BE2C (cell line): ENCODE results near the gene PSMC6.

ENCODE experiments used
- DNase-seq: peaks from one replicate; pipeline ENCODE4 v3.0.0-alpha.2; 2020
- H3K27me3 ChIP-seq: fragments of 250-450 bp; sonication (Bioruptor Pico); 2 replicates; pipeline ENCODE4 v1.5.1; 2020; ENCODE audit warnings: mild to moderate bottlenecking
- H3K36me3 ChIP-seq: fragments of 250-450 bp; sonication (Bioruptor Pico); 2 replicates; pipeline ENCODE4 v1.5.1; 2020; ENCODE audit warnings: mild to moderate bottlenecking
- H3K4me1 ChIP-seq: fragments of 250-450 bp; sonication (Bioruptor Pico); 2 replicates; pipeline ENCODE4 v1.5.1; 2020
- H3K4me3 ChIP-seq: 2 replicates; pipeline ENCODE4 v1.5.1; 2011; ENCODE audit warnings: low read depth, low read length
- H3K9me3 ChIP-seq: fragments of 250-450 bp; sonication (Bioruptor Pico); 2 replicates; pipeline ENCODE4 v1.5.1; 2020
- TF ChIP-seq, protein P1 (sequence below): IDR thresholded peaks from 2 replicates; pipeline ENCODE4 v1.5.1; 2012; ENCODE audit warnings: mild to moderate bottlenecking, low read depth, low read length

The PSMC6 gene

DNA sequence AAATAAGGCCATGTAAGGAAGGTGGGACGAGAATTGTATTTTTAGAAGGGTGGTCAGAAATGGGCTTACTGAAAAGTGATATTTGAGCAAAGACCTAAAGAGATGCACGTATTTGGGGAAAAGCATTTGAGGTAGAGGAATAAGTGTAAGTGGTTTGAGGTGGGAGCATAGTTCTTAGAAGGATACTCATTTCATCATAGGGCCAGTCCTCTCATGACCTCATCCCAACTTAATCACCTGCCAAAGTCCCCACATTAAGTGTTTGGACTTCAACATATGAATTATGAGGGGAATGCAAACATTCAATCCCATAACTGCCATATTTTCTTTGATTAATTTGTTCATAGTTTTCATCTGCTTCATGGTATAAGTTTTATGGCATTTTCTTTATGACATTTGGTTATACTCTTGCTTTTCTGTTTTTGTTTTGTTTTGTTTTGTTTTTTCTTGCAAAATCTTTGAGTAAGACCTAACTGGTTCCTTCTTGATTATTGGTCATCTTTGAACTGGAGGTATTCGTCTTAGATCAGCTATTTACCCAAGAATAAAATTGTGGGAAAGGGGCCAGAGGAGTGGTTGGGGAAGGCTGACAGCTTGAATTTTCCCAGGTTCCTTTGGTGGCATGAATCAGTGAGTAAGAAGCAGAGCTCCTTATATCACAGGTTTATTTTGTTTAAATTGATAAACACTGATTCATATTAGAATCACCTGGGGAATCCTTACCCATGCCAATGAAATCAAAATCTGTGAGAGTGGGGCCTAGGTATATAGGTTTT lies 60.2 kb downstream of the PSMC6 start:
- Histone ChIP-seq H3K9me3 (no peaks in the 10 kb centered on the region), H3K27me3 (no peaks in the 10 kb centered on the region), H3K4me1 (no peaks in the 10 kb centered on the region; the same call in 1 of the 2 replicates), H3K4me3 (no peak overlapping the region), H3K36me3 (no peaks in the 10 kb centered on the region)
- no peak for DNase-seq
- TF ChIP-seq, protein P1, sequence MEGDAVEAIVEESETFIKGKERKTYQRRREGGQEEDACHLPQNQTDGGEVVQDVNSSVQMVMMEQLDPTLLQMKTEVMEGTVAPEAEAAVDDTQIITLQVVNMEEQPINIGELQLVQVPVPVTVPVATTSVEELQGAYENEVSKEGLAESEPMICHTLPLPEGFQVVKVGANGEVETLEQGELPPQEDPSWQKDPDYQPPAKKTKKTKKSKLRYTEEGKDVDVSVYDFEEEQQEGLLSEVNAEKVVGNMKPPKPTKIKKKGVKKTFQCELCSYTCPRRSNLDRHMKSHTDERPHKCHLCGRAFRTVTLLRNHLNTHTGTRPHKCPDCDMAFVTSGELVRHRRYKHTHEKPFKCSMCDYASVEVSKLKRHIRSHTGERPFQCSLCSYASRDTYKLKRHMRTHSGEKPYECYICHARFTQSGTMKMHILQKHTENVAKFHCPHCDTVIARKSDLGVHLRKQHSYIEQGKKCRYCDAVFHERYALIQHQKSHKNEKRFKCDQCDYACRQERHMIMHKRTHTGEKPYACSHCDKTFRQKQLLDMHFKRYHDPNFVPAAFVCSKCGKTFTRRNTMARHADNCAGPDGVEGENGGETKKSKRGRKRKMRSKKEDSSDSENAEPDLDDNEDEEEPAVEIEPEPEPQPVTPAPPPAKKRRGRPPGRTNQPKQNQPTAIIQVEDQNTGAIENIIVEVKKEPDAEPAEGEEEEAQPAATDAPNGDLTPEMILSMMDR = no peak

DNA sequence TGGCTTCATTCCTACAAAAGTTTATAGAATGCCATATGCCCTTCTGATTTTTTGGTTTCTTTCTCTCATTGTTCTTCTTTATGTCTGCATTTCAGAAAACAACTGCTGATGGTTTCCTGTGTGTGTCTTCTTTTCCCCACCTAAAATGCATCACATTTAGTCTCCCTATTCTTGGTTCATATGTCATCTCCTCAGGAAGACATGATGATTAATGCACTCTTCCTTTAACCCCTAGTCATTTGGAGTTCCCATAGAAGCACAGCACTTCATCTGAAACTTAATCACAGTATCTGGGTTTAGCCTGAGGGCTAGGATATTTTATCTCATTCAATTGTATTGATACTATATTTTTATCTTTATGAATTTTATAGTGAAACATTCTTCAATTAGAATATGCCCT lies 62.9 kb downstream of the PSMC6 start:
- TF ChIP-seq, protein P1 = no peak
- H3K4me1 ChIP-seq = no peaks in the 10 kb centered on the region; the same call in 1 of the 2 replicates
- H3K36me3 ChIP-seq = no peaks in the 10 kb centered on the region; the same call in 1 of the 2 replicates
- H3K9me3 ChIP-seq = no peaks in the 10 kb centered on the region
- H3K27me3 ChIP-seq = no peaks in the 10 kb centered on the region
- DNase-seq = no peak
- no peak overlapping the region for H3K4me3 ChIP-seq

DNA sequence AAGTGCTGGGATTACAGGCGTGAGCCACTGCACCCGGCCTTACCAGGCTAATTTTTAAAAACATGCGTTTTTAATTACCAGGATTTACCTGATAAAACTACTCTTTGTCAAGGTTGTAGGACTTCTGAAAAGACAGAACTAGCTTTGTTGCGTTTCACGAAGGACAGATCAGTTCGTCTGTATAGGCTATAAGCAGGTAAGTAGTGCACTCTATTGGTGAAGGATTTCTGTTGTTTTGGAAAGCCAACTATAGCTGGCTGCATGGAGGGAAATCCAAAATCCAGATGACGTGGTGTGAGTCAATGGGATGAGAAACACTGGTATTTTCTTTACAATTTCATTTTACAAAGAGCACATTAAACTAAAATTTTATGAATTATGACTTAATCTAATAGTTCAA lies 69.8 kb downstream of the PSMC6 start:
- TF ChIP-seq, protein P1 = peak; percentile 23; the same call in 1 of the 2 replicates
- H3K36me3 ChIP-seq = peaks cover 42% of the 10 kb centered on the region
- DNase-seq = no peak
- H3K9me3 ChIP-seq = no peaks in the 10 kb centered on the region
- no peaks in the 10 kb centered on the region for H3K27me3 ChIP-seq
- peaks cover 2% of the 10 kb centered on the region for H3K4me1 ChIP-seq
- H3K4me3 ChIP-seq = no peak overlapping the region
